GM21390 (cell line): ENCODE data around the gene BCAS1.
A peak's percentile ranks its signal among the peaks of the same experiment; 100 is the strongest.

Experiments used
- ATAC-seq: cut with Tn5 transposase; IDR thresholded peaks from one replicate; pipeline ENCODE4 v1.9.1; 2021; ENCODE audit not compliant: unreplicated experiment

BCAS1 gene

DNA sequence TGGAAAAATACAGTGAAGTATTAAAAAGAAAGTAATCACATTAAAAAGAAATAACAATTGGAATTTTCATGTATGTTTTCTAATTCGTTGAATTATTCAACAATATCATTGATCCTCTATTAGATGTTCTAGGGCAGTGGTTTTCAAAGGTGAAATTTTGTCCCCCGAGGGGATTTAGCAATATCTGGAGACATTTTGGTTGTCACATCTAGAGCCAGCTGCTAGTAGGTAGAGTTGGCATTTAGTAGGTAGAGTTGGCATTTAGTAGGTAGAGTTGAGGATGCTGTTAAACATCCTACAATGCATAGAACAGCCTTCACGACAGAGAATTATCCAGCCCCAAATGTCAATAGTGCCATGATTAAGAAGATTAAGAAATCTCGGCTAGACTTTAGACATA, 173.7 kb downstream of the BCAS1 start:
- ATAC-seq, result no peak

GRCh38 chr20:53896041-53896440, 174.4 kb downstream of the BCAS1 start:
- no peak for ATAC-seq

- ATAC-seq, result no peak
These were observed 175.0 kb downstream of the BCAS1 start for GRCh38 chr20:53895385-53895755.

GRCh38 chr20:53894707-53895384, 175.5 kb downstream of the BCAS1 start:
- ATAC-seq, result peak; percentile 25
